RWPE2 (cell line): ENCODE results near the gene OR6C2.
A peak's percentile ranks its signal among the peaks of the same experiment; 100 is the strongest.
"Not testable (repeated sequence)": the region's sequence is repeated elsewhere in the genome, so short reads cannot be mapped to it uniquely, and the experiment has no call there.

Experiments
- ATAC-seq: fragments of 200-7000 bp; cut with Tn5 transposase; 3 replicates; pipeline ENCODE4 v1.9.1; 2021; ENCODE audit warnings: low read depth
- DNase-seq: peaks from one replicate; pipeline ENCODE4 v3.0.0-alpha.2; 2020; ENCODE audit warnings: low spot score
- H3K27ac ChIP-seq: fragments of 450-650 bp; 2 replicates; pipeline ENCODE4 v1.5.1; 2017; ENCODE audit warnings: mild to moderate bottlenecking; ENCODE audit not compliant: poor library complexity, severe bottlenecking
- H3K27me3 ChIP-seq: fragments of 250-450 bp; sonication (Bioruptor Pico); 2 replicates; pipeline ENCODE4 v1.5.1; 2021; ENCODE audit warnings: mild to moderate bottlenecking, moderate library complexity; ENCODE audit not compliant: insufficient read depth, poor library complexity, severe bottlenecking
- H3K36me3 ChIP-seq: fragments of 250-450 bp; sonication (Bioruptor Pico); 2 replicates; pipeline ENCODE4 v1.5.1; 2020; ENCODE audit warnings: low read depth, mild to moderate bottlenecking, moderate library complexity
- H3K4me1 ChIP-seq: fragments of 250-450 bp; sonication (Bioruptor Pico); 2 replicates; pipeline ENCODE4 v1.5.1; 2021; ENCODE audit warnings: mild to moderate bottlenecking, moderate library complexity; ENCODE audit not compliant: insufficient read depth, poor library complexity, severe bottlenecking
- H3K4me3 ChIP-seq: fragments of 250-450 bp; sonication (Bioruptor Pico); 2 replicates; pipeline ENCODE4 v1.5.1; 2021; ENCODE audit warnings: mild to moderate bottlenecking, moderate library complexity; ENCODE audit not compliant: severe bottlenecking
- H3K9me3 ChIP-seq: fragments of 250-450 bp; sonication (Bioruptor Pico); 2 replicates; pipeline ENCODE4 v1.5.1; 2021; ENCODE audit warnings: mild to moderate bottlenecking, moderate library complexity; ENCODE audit not compliant: severe bottlenecking
- CTCF ChIP-seq: fragments of 450-650 bp; IDR thresholded peaks from one replicate; pipeline ENCODE4 v1.5.1; 2017; ENCODE audit warnings: mild to moderate bottlenecking, moderate library complexity; ENCODE audit not compliant: poor library complexity, severe bottlenecking

The OR6C2 gene

DNA sequence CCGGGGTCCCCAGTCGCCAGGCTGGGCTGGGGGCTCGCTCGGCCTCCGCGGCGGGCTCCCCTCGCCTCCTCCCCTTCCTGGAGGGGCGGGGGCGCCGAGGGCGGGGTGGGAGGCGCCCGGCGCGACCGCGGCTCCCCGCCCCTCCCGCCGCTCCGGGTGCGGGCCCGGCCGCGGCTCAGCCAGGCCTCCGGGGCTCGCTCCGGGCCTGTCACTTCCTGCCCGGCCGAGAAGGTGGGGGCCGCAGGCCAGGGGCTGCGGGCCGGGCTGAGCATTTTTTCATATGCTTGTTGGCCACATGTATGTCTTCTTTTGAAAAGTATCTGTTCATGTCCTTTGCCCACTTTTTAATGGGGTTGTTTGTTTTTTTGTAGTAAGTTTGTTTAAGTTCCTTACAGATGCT lies 29.0 kb upstream of the OR6C2 start:
- H3K27me3 ChIP-seq, result peaks cover 25% of the 10 kb centered on the region
- H3K27ac ChIP-seq, H3K4me3 ChIP-seq, H3K9me3 ChIP-seq, H3K4me1 ChIP-seq, ATAC-seq, DNase-seq, H3K36me3 ChIP-seq: not testable (repeated sequence)

DNA sequence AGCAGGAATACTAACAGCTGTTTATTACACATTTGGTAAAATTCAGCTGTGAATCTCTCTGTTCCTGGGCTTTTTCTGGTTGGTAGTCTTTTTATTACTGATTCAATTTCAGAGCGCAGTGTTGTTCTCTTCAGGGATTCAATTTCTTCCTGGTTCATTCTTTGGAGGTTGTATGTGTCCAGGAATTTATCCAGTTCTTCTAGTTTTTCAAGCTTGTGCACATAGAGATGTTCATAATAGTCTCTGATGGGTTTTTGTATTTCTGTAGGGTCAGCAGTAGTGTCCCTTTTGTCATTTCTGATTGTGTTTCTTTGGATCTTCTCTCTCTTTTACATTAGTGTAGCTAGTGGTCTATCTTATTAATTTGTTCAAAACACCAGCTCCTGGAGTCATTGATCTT lies 26.9 kb upstream of the OR6C2 start:
- H3K27ac ChIP-seq, result no peak overlapping the region
- H3K36me3 ChIP-seq, result no peaks in the 10 kb centered on the region
- TF ChIP-seq CTCF, result no peak
- no peak for ATAC-seq
- no peaks in the 10 kb centered on the region for H3K4me1 ChIP-seq
- peaks cover 25% of the 10 kb centered on the region for H3K27me3 ChIP-seq
- H3K4me3 ChIP-seq, result no peak overlapping the region
- H3K9me3 ChIP-seq, result no peaks in the 10 kb centered on the region
- no peak for DNase-seq

DNA sequence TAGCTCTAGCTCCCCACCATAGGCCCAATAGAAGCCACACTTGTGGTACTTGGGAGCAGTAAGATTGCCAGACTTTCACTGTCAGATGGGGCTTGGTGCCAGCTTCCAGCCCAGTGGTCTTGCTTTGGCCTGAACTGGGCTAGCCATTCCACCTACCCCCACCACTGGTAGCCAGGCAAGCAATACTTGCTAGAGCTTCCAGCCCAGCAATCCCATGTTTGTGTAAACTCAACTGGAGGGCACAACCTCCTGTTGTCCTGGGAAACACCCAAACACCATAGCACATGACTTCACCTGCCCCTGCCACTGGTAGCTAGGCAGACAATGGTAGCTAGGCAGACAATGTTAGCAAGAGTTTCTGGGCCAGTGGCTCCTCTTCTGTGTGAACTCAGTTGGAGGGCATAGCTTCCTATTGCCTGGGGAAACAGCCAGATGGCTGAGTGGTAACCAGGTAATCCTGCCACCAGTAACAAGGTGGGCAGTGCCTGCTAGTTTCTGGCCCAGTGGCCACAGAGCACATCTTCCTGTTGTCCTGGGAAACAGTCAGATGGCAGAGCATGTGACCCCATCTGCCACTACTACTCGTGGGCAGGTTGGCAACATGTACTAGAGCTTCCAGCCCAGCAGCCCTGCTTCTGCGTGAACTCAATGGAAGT lies 23.4 kb upstream of the OR6C2 start:
- TF ChIP-seq CTCF, result no peak
- DNase-seq (peak; percentile 25), ATAC-seq (no peak)
- Histone ChIP-seq H3K4me1 (no peaks in the 10 kb centered on the region), H3K36me3 (no peaks in the 10 kb centered on the region), H3K4me3 (no peak overlapping the region), H3K27ac (no peak overlapping the region), H3K27me3 (peaks cover 21% of the 10 kb centered on the region), H3K9me3 (no peaks in the 10 kb centered on the region)

- no peak within 1 kb of the TSS for H3K27ac ChIP-seq
- ATAC-seq (no peak), DNase-seq (no peak)
- no peak within 1 kb of the TSS for H3K4me3 ChIP-seq
- H3K36me3 ChIP-seq, result no peaks in the 10 kb centered on the region
- no peaks in the 10 kb centered on the region for H3K27me3 ChIP-seq
- no peaks in the 10 kb centered on the region for H3K4me1 ChIP-seq
- TF ChIP-seq CTCF, result no peak
- no peaks in the 10 kb centered on the region for H3K9me3 ChIP-seq
Measured at GRCh38 chr12:55425954-55426353, 17.9 kb upstream of the OR6C2 start, which contains the start of gene OR6C76. OR6C76 (plus strand) TSS chr12:55426254; CDS start chr12:55426254, 0 bp downstream.

- H3K4me3 ChIP-seq, result no peak overlapping the region
- no peaks in the 10 kb centered on the region for H3K27me3 ChIP-seq
- no peak overlapping the region for H3K27ac ChIP-seq
- no peaks in the 10 kb centered on the region for H3K9me3 ChIP-seq
- ATAC-seq, result no peak
- H3K36me3 ChIP-seq, result no peaks in the 10 kb centered on the region
- no peak for TF ChIP-seq CTCF
- H3K4me1 ChIP-seq, result no peaks in the 10 kb centered on the region
- DNase-seq, result no peak
Measured at GRCh38 chr12:55428331-55429243, 15.3 kb upstream of the OR6C2 start.

GRCh38 chr12:55441233-55441632 lies 2.6 kb upstream of the OR6C2 start:
- H3K27me3 ChIP-seq, H3K9me3 ChIP-seq, H3K27ac ChIP-seq, H3K36me3 ChIP-seq, H3K4me1 ChIP-seq, ATAC-seq, H3K4me3 ChIP-seq, DNase-seq: not testable (repeated sequence)
